ENCODE results near the gene PKP3.

GRCh38 chr11:440065-441042, 46.3 kb downstream of the PKP3 start:
- TF ChIP-seq TAF1 (IDR thresholded peaks at IDR 0.05; ENCODE audit: borderline replicate concordance, insufficient read depth, low read length) (no peak), REST (IDR thresholded peaks at IDR 0.05; ENCODE audit: insufficient read depth in 1 of 2, low read depth in 2 of 2, low read length in 2 of 2) (no peak), POLR2AphosphoS5 (IDR thresholded peaks at IDR 0.05; ENCODE audit: low read depth, low read length) (no peak)
